Fibroblast of skin of back (primary cell): ENCODE measurements around the gene EYS.
"Not testable (repeated sequence)": the region's sequence is repeated elsewhere in the genome, so short reads cannot be mapped to it uniquely, and the experiment has no call there.

Source experiments
- DNase-seq: peaks from one replicate; pipeline ENCODE4 v3.0.0-alpha.2; 2013

EYS gene

DNA sequence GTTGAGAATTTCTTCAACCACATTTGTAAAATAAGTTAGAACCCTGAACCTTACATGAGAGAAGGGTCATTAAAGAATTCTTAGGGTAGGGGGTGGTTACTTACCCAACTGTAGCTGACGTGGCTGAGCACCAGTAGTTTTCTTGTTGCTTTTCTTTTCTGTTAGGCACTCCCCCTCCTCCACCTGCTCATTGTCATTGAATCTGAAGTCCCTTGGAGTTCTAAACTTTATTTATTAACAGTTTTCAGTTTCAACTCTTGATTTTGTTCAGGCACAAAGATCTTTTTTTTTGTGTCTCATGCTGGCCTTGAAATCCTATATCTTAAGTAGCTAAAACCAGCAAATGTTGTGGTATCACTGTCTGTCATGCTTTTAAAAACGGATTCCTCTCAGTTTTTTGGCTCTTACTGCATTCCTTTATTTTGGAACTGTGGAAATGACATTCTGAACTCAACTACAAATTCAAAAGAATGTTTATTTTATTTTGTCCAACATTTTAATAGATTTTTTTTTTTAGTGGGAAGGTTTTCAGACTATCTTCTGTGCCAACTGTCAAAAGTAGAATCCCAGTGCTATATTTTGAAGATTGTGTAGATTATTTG lies 1606.2 kb downstream of the EYS start:
- no peak for DNase-seq

GRCh38 chr6:64090352-64090751 lies 1616.7 kb downstream of the EYS start:
- DNase-seq: peak; percentile 67

- no peak for DNase-seq
Observed at GRCh38 chr6:64085126-64085525, 1621.9 kb downstream of the EYS start.

GRCh38 chr6:64084185-64084663 lies 1622.8 kb downstream of the EYS start:
- no peak for DNase-seq

DNA sequence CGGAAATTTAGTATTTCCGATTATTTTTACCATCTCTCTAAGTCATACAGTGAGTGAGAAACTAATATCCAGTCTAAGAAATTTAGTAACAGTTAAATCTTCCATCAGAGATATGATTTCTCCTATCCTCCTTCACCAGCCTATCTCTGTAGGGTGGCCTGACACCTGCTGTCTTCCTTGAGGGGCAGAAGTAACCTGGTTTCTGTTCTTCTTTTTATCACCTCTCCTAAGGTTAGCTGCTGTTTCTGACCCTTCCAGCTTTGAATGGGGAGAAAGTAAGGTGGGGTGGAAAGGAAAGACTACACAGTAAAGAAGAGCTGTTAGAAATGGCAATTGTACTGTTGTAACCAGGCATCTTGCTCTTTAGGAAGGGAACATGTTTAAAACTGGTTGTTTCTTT lies 1623.8 kb downstream of the EYS start:
- no peak for DNase-seq

DNA sequence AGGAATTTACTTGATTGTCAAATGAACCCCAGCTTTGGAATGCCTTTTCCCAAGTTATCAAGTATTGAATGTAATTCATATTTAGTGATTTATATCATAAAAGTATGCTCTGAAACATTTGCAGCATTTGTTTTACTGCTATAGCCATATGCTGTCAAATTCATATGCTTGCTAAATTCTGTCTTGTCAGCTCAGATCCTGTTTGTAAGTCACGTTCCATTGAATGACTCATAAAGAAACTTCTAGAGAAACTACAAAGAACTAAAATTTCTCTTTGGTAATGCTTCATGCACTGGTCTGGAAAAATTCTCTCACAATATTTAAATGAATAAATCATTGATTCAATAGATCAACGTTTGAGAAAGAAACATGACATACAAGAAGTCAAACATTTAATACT lies 1625.6 kb downstream of the EYS start:
- peak; percentile 29 for DNase-seq

- no peak for DNase-seq
Observed at GRCh38 chr6:64074981-64075380, 1632.0 kb downstream of the EYS start.

- DNase-seq: no peak
Observed at GRCh38 chr6:64072686-64073085, 1634.3 kb downstream of the EYS start.

DNA sequence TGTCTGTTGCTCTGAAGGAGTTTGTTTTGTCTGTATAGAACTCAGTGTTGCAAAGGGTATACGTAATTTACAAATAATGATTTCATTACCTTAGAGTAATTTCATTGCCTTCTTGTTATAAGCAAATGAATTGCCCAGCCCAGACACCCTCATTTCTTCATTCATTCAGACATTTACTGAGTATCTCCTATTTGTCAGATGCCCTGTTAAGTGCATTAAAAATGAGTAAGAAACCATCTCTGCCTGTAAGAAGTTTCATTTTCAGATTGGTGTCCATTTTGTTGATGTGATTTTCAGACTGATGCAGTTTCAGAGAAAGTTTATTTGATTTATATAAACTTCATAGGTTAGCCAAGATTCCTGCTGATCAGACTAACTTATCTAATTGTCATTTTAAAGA lies 1642.1 kb downstream of the EYS start:
- no peak for DNase-seq

DNA sequence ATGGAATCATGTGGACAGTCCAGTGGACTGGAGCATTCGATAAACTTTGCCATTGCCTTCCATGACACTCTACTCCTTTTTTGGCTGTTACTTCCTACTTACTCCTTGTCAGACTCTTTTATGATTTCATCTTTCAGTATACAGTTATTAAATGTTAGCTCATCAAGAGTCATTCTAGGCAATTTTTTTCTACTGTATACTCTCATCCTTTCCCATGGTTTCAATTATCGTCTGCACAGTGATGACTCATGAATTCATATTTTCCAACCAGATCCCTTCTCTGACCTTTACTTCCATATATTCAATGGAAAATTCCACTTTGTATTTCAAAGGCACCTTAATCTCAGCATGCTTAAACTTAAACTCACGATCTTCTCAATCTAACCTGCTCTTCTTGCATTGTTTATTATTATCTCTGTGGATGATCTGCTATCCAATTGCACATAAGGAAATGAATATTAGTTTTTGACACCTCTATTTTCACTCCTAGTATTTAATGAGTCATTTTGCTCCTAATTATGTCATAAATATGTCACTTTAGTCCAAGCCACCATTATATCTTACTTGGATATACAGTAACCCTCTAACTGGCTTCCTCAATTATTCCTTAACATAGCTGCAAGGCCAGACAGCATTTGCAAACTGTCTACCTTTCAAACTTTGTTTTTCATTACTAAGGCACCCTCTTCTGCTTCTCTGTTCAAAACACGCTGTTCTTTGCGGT lies 1643.9 kb downstream of the EYS start:
- peak; percentile 69 for DNase-seq

GRCh38 chr6:64054861-64055260 lies 1652.2 kb downstream of the EYS start:
- no peak for DNase-seq

DNA sequence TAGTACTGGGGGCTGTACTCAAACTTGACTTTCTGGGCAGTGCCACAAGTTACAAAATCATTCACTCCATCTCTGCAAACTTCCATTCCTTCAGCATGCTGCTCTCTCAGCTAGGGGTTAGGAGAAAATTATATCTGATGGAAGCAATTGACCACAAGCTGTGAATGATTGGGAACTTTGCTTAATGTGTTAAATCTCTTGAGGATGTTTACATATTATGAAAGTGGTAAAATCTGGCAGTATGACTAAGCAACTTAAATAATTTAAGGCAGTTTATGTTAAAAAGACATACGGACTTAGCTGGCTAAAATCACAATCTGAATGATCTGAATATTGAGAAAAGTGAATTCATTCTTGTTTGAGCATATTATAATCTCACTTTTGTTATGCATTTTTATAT lies 1656.4 kb downstream of the EYS start:
- no peak for DNase-seq

GRCh38 chr6:64049736-64050135 lies 1657.3 kb downstream of the EYS start:
- no peak for DNase-seq

DNA sequence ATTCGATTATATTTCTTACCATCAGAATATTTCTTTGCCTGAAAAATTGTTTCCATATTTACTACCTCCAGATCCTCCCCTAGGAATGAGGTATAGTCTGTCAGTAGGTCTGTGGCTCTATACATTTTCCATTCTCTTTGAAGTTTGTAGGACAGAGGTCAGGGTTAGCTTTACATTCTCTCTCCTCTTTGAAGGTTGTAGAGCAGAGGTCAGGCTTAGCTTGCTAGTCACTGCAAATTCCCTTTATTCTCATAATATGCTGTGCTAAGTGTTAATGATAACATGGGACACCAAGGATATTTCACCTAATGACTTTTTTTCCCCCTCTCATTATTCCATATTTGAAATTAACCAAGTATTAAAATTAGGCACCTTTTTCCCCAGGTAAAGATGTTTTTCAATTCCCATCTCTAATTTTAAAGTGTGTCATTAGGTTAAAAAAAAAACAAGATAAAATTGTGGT lies 1660.2 kb downstream of the EYS start:
- no peak for DNase-seq

GRCh38 chr6:64041373-64041772 lies 1665.7 kb downstream of the EYS start:
- no peak for DNase-seq

DNA sequence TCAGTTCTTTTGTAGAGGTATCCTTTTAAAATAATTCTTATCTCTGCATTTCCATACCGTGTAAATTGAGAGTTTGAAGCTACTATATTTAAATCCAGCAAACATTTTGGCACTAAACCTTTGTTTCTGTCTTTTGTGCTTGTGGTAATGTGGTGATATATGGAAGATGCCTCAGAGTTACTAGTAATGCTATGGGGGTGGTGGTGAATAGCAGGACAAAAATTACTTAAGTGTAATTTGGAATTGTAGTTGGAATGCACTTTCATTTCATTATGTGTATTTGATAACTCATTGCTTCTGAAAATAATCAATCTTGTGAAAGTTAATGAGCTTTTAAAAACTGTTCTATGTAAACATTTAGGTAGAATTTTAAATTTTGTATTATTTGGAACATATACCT lies 1666.9 kb downstream of the EYS start:
- DNase-seq: no peak

GRCh38 chr6:64037427-64037826 lies 1669.6 kb downstream of the EYS start:
- no peak for DNase-seq

DNA sequence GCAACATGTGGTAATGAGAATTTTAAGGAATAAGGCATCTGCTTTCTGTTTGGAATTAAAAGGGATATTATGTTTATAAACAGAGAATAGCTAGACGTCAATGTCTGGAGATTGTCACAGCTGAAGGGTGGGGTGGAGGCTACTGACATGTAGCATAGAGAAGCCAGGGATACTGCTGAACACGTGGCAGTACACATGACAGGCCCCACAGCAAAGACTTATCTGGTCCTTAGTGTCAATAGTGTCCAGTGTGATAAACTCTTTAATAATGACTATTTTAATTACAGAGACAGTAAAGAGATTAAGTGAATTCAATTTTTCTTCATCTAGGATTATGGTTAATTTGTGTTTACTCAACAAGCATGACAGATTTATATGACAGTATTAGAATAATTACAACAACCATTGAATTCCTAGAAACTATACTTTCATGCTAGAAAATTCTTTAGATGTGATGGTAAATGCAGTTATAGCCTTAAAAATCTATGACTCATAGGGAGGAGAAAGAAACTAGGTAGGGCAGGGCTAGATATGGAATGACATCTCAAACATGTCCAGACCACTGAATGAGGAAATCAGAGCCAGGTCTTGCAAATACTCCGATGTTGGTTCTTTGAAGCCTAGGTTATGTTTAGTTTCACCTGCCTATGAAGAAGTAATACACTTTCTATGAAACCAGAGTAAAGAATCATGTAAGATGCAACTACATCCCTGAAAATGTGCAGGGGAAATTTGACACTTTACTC lies 1671.9 kb downstream of the EYS start:
- DNase-seq: peak; percentile 53

GRCh38 chr6:64034291-64034690 lies 1672.7 kb downstream of the EYS start:
- peak; percentile 17 for DNase-seq

GRCh38 chr6:64030950-64031618 lies 1675.9 kb downstream of the EYS start:
- DNase-seq: not testable (repeated sequence)

DNA sequence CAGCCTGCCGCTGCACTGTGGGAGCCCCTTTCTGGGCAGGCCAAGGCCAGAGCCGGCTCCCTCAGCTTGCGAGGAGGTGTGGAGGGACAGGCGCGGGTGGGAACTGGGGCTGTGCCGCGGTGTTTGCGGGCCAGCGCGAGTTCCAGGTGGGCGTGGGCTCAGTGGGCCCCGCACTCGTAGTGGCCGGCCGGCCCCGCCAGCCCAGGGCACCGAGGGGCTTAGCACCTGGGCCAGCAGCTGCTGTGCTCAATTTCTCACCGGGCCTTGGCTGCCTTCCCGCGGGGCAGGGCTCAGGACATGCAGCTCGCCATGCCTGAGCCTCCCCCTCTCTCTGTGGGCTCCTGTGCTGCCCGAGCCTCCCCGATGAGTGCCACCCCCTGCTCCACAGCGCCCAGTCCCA lies 1683.3 kb downstream of the EYS start:
- DNase-seq: no peak

DNA sequence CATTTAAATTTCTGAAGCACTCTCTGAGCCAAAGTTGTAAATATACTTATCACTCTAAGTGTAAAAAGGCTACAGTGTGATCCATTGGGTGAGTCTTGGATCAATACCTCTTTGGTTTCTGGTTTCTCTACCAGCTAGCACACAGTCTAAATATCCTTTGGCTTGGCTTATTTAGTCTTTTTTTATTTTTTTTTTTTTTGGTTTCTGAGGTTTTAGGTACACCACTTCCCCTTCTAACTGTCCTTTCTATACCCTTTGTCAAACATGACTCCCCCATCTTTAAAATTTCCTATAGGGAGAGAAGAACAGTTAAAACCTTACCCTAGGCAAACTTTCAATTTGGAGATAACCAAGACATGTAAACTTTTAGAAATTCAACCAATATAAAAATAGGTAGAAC lies 1692.4 kb downstream of the EYS start:
- no peak for DNase-seq

- DNase-seq: no peak
Observed at GRCh38 chr6:64013011-64013410, 1694.0 kb downstream of the EYS start.
